SJSA1 (cell line): ENCODE measurements around the gene EIF4A3. TPM values are rescaled to one million over a fixed set of nuclear protein-coding genes. Genes with fewer than 3 reads are reported as not detected.

Source experiments
- DNase-seq, 2 experiments: peaks; one replicate each; pipeline ENCODE4 v3.0.0-alpha.2; 2015 to 2020; ENCODE audit warnings: low spot score in 2 of 2, low read depth in 1 of 2
- H3K27ac ChIP-seq: fragments of 250-450 bp; sonication (Bioruptor Pico); 2 replicates; pipeline ENCODE4 v1.5.1; 2020; ENCODE audit warnings: mild to moderate bottlenecking, moderate library complexity
- H3K27me3 ChIP-seq: fragments of 250-450 bp; sonication (Bioruptor Pico); replicated peaks from 2 replicates; pipeline ENCODE4 v1.5.1; 2020; ENCODE audit warnings: mild to moderate bottlenecking, moderate library complexity
- H3K36me3 ChIP-seq: fragments of 250-450 bp; sonication (Bioruptor Pico); 2 replicates; pipeline ENCODE4 v1.5.1; 2020; ENCODE audit warnings: mild to moderate bottlenecking
- H3K4me1 ChIP-seq: fragments of 250-450 bp; sonication (Bioruptor Pico); replicated peaks from 2 replicates; pipeline ENCODE4 v1.6.1; 2021; ENCODE audit warnings: mild to moderate bottlenecking
- H3K4me3 ChIP-seq: fragments of 250-450 bp; sonication (Bioruptor Pico); 2 replicates; pipeline ENCODE4 v1.5.1; 2020; ENCODE audit warnings: mild to moderate bottlenecking
- H3K9me3 ChIP-seq: fragments of 250-450 bp; sonication (Bioruptor Pico); replicated peaks from 2 replicates; pipeline ENCODE4 v1.5.1; 2020; ENCODE audit warnings: mild to moderate bottlenecking
- total RNA-seq: library from RNA; depleted of rRNA; stranded (reverse); fragments of >200 nt; shearing (Covaris generic); gene quantifications from 2 replicates; pipeline ENCODE4 v1.2.3, GENCODE V29; 2014

EIF4A3 gene
- total RNA-seq, 1 experiment from 2014 or later = 192 TPM

- Histone ChIP-seq H3K4me1 (peaks cover 18% of the 10 kb centered on the region), H3K27me3 (no peaks in the 10 kb centered on the region), H3K4me3 (no peak overlapping the region), H3K9me3 (no peaks in the 10 kb centered on the region; the same call in 1 of the 2 replicates), H3K36me3 (peaks cover 4% of the 10 kb centered on the region), H3K27ac (no peak overlapping the region)
- no peak for DNase-seq
Observed at GRCh38 chr17:80103449-80104085, 43.4 kb downstream of the EIF4A3 start.

- Histone ChIP-seq H3K9me3 (no peaks in the 10 kb centered on the region; the same call in 1 of the 2 replicates), H3K27me3 (no peaks in the 10 kb centered on the region), H3K4me1 (peaks cover 18% of the 10 kb centered on the region), H3K36me3 (peaks cover 4% of the 10 kb centered on the region), H3K27ac (no peak overlapping the region), H3K4me3 (no peak overlapping the region)
- no peak for DNase-seq
Observed at GRCh38 chr17:80102664-80103448, 44.1 kb downstream of the EIF4A3 start.

- H3K27ac ChIP-seq = no peak overlapping the region
- peaks cover 4% of the 10 kb centered on the region for H3K36me3 ChIP-seq
- H3K4me1 ChIP-seq = peaks cover 18% of the 10 kb centered on the region
- H3K27me3 ChIP-seq = no peaks in the 10 kb centered on the region
- no peak for DNase-seq
- no peaks in the 10 kb centered on the region; the same call in 1 of the 2 replicates for H3K9me3 ChIP-seq
- peak overlapping the region; percentile 94 for H3K4me3 ChIP-seq
Observed at GRCh38 chr17:80101946-80102663, 44.8 kb downstream of the EIF4A3 start.

- Histone ChIP-seq H3K9me3 (no peaks in the 10 kb centered on the region; the same call in 1 of the 2 replicates), H3K36me3 (peaks cover 4% of the 10 kb centered on the region), H3K27ac (peak within 1 kb of the TSS; percentile 33; the same call in 1 of the 2 replicates), H3K4me3 (peak within 1 kb of the TSS; percentile 94), H3K27me3 (no peaks in the 10 kb centered on the region), H3K4me1 (peaks cover 18% of the 10 kb centered on the region)
- peak; percentile 90 to 96 for DNase-seq
Observed at GRCh38 chr17:80101011-80101945, 45.6 kb downstream of the EIF4A3 start, which contains the start of gene GAA. Gene GAA, plus strand, starts transcription at chr17:80101581. Its CDS starts 3,006 bp downstream, at chr17:80104587.

GRCh38 chr17:80100035-80100323 lies 46.9 kb downstream of the EIF4A3 start:
- DNase-seq = no peak
- H3K27me3 ChIP-seq = no peaks in the 10 kb centered on the region
- no peak overlapping the region for H3K27ac ChIP-seq
- peaks cover 4% of the 10 kb centered on the region for H3K36me3 ChIP-seq
- H3K9me3 ChIP-seq = no peaks in the 10 kb centered on the region; the same call in 1 of the 2 replicates
- H3K4me3 ChIP-seq = no peak overlapping the region
- peaks cover 18% of the 10 kb centered on the region for H3K4me1 ChIP-seq

- Histone ChIP-seq H3K27ac (no peak overlapping the region), H3K4me3 (no peak overlapping the region), H3K36me3 (peaks cover 4% of the 10 kb centered on the region), H3K4me1 (peaks cover 18% of the 10 kb centered on the region), H3K9me3 (no peaks in the 10 kb centered on the region; the same call in 1 of the 2 replicates), H3K27me3 (no peaks in the 10 kb centered on the region)
- DNase-seq = no peak
Observed at GRCh38 chr17:80099291-80100034, 47.5 kb downstream of the EIF4A3 start.

GRCh38 chr17:80097844-80098691 lies 48.9 kb downstream of the EIF4A3 start:
- Histone ChIP-seq H3K4me1 (peaks cover 18% of the 10 kb centered on the region), H3K27ac (no peak overlapping the region), H3K36me3 (peaks cover 4% of the 10 kb centered on the region), H3K9me3 (no peaks in the 10 kb centered on the region; the same call in 1 of the 2 replicates), H3K27me3 (no peaks in the 10 kb centered on the region), H3K4me3 (no peak overlapping the region)
- DNase-seq = no peak

- Histone ChIP-seq H3K27ac (no peak overlapping the region), H3K4me3 (no peak overlapping the region), H3K9me3 (no peaks in the 10 kb centered on the region; the same call in 1 of the 2 replicates), H3K27me3 (no peaks in the 10 kb centered on the region), H3K36me3 (peaks cover 4% of the 10 kb centered on the region), H3K4me1 (peaks cover 14% of the 10 kb centered on the region)
- DNase-seq = no peak
Observed at GRCh38 chr17:80097127-80097621, 49.8 kb downstream of the EIF4A3 start.

- no peak overlapping the region for H3K4me3 ChIP-seq
- no peaks in the 10 kb centered on the region for H3K27me3 ChIP-seq
- peaks cover 2% of the 10 kb centered on the region for H3K36me3 ChIP-seq
- peaks cover 8% of the 10 kb centered on the region for H3K4me1 ChIP-seq
- H3K27ac ChIP-seq = no peak overlapping the region
- DNase-seq = no peak
- H3K9me3 ChIP-seq = no peaks in the 10 kb centered on the region; the same call in 1 of the 2 replicates
Observed at GRCh38 chr17:80096561-80097021, 50.3 kb downstream of the EIF4A3 start.

GRCh38 chr17:80095844-80096475 lies 51.0 kb downstream of the EIF4A3 start:
- Histone ChIP-seq H3K4me3 (no peak overlapping the region), H3K9me3 (no peaks in the 10 kb centered on the region), H3K27ac (no peak overlapping the region), H3K27me3 (no peaks in the 10 kb centered on the region), H3K36me3 (no peaks in the 10 kb centered on the region), H3K4me1 (peaks cover 4% of the 10 kb centered on the region)
- DNase-seq = no peak

GRCh38 chr17:80095038-80095843 lies 51.7 kb downstream of the EIF4A3 start:
- DNase-seq = peak in 1 of 2 experiments; percentile 55
- Histone ChIP-seq H3K4me3 (no peak overlapping the region), H3K4me1 (no peaks in the 10 kb centered on the region), H3K27ac (no peak overlapping the region), H3K36me3 (no peaks in the 10 kb centered on the region), H3K27me3 (no peaks in the 10 kb centered on the region), H3K9me3 (no peaks in the 10 kb centered on the region)
